SH-SY5Y (cell line): ENCODE results near the gene IGF2BP1.

Experiments
- GATA2 ChIP-seq: IDR thresholded peaks from 2 replicates; pipeline ENCODE4 v1.6.1; 2011; ENCODE audit warnings: mild to moderate bottlenecking, low read depth, low read length
- GATA3 ChIP-seq: IDR thresholded peaks from 2 replicates; pipeline ENCODE4 v1.6.1; 2011; ENCODE audit warnings: low read depth, mild to moderate bottlenecking, low read length, moderate library complexity

IGF2BP1 gene

DNA sequence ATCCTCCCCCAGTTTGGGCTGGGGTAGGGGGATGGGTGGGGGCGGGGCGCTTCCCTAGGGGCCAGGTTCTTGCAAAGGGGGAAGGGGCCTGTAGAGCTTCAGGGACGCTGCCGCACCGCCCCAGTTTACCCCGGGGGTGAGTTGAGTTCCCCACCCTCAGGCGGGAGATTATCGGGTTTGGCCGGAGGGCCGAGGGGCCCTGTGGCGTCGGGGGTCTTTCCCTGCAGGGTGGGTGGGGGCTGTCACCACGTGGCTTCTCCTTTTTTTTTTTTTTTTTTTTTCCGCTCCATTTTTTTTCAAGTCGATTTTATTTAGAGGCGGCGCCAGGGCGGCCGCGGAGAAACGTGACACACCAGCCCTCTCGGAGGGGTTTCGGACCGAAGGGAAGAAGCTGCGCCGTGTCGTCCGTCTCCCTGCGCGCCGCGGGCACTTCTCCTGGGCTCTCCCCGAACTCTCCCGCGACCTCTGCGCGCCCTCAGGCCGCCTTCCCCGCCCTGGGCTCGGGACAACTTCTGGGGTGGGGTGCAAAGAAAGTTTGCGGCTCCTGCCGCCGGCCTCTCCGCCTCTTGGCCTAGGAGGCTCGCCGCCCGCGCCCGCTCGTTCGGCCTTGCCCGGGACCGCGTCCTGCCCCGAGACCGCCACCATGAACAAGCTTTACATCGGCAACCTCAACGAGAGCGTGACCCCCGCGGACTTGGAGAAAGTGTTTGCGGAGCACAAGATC is at the start of gene IGF2BP1:
IGF2BP1 (plus strand) TSS at position 283 of the 724 bp plus-strand sequence; CDS start at position 644, 361 bp downstream.
- TF ChIP-seq GATA2 = no peak
- TF ChIP-seq GATA3 = no peak

DNA sequence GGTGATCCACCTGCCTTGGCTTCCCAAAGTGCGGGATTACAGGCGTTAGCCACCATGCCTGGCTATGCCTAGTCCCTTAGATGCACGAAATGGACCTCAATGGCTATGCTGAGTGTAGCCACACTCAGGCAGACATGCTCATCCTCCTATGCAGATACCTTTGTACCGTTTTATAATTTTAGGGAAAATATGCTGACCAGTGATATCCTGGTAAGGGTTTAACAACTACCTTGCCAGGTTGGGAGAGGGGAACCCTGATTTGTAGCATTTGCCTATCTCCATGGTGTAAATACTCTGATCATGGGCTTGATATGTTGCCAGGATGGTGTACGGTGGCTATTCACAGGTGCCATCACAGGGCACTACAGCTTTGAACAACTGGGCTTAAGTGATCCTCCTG is 45.6 kb upstream of the IGF2BP1 start:
- TF ChIP-seq GATA2 (no peak), GATA3 (no peak)

DNA sequence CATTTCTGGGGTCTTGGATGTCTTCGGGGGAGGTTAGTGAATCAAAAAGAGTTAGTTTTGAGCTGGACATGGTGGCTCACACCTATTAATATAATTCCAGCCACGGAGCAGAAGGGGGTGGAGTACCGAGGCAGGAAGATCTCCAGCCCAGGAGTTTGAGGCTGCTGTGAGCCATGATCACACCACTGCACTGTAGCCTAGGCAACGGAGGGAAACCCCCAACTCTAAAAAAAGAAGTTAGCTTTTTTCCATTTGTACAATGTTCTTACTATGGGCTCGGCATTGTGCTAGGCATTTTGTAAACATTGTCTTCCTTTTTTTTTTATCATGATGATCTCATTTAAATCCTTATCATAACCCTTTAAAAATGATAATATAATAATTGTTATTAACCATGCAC is 44.3 kb upstream of the IGF2BP1 start:
- no peak for TF ChIP-seq GATA2
- TF ChIP-seq GATA3 = no peak

DNA sequence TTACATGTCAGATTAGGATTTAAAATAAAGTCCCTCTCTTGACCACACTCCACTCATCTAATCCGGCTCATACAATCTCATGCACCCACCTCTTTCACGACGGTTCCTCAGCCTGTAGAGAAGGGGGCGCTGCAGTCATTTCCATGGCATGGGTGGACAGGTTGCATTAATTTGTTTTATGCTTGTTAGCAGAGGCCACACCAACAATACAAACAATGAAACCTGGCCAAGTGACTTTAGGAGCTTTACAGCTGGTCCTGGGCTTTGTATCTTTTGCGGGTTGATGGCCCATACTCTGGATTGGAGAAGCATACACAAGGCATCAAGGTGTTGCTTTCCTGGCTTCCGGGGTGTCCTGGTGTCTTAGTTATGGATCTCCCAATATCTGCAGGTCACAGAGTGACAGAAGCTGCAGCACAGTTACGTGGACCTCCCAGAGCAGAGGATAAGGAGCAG is 42.9 kb upstream of the IGF2BP1 start:
- no peak for TF ChIP-seq GATA3
- no peak for TF ChIP-seq GATA2

DNA sequence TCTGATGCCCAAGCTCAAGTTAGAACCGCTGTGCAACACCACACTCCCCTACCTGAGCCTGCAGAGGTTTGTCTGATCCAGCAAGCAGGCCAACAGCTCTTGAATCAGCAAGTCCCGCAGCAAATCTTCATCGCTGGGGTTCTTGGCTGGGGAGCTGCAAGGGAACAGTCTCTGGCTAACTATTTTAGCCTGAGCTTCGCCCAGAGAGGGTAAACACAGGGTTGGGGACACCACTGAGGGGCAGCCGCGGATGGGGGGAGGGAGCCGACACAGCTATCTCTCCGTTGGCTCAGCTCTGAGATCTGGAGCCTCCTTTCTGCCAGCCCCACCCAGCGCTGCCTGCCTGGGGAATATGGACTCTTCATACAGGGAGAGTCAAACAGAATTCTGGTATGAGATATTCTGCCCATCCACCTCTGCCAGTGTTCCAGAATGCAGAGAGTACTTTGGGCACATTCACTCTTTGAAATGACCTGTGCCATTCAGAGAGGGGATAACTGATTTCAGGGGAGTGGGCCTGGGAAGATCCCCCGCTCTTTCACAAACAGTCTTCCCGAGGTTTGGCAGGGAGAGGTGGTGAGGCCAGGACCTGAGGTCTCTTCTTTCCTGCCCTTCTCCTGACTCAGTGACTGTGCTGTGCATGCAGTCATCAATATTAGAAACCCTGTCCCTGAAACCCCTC is 36.2 kb upstream of the IGF2BP1 start:
- TF ChIP-seq GATA3 = no peak
- TF ChIP-seq GATA2 = no peak

DNA sequence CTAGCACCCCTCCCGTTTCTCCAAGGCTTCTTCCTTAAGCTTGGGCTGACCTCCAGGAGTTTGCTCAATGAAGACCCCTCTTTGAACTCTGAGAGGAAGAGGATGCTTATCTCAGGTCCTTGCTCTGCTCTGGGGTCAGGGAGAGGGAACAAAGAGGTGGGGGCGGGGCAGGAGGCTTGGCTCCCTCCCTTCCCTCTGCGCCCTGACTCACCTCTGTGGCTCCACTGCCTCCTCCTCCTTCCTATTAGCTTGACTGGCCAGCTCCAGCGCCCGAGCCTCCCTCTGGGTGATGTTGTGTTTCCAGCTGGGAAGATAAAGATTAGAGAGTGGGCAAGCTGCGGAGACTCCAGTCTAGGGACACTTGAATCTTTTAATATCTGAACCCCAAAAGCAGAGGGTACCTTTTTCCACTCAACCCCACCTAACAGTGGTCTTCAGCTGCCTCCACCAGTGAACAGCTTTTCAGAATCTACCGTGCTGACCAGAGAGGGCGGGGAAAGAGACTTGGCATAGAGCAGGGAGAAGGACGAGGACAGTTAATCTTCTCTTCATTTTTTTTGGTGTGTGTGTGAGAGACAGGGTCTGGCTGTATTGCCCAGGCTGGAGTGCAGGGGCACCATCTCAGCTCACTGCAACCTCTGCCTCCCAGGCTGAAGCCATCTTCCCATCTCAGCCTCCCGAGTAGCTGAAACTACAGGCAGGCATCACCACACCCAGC is 35.5 kb upstream of the IGF2BP1 start:
- no peak for TF ChIP-seq GATA3
- TF ChIP-seq GATA2 = no peak

DNA sequence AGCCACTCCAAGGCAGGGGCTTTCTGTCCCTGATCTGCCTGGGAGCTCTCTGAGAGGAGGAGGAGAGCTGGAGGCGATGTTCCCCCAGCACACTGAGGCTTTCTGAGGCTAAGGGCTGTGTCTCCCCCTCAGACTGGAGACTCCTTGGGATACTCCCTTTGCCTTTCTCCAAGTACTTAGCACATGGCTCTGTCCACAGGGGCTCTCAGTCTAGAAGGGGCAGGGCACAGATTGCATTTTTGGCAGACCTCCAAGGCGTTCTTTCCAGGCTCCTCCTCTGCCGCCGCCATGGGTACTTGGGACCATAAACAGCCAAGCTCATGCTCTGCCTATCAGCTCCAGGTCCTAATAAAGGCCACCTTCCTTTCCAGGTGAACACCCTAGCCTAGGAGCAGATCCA is 27.0 kb upstream of the IGF2BP1 start:
- TF ChIP-seq GATA3 = no peak
- TF ChIP-seq GATA2 = no peak

DNA sequence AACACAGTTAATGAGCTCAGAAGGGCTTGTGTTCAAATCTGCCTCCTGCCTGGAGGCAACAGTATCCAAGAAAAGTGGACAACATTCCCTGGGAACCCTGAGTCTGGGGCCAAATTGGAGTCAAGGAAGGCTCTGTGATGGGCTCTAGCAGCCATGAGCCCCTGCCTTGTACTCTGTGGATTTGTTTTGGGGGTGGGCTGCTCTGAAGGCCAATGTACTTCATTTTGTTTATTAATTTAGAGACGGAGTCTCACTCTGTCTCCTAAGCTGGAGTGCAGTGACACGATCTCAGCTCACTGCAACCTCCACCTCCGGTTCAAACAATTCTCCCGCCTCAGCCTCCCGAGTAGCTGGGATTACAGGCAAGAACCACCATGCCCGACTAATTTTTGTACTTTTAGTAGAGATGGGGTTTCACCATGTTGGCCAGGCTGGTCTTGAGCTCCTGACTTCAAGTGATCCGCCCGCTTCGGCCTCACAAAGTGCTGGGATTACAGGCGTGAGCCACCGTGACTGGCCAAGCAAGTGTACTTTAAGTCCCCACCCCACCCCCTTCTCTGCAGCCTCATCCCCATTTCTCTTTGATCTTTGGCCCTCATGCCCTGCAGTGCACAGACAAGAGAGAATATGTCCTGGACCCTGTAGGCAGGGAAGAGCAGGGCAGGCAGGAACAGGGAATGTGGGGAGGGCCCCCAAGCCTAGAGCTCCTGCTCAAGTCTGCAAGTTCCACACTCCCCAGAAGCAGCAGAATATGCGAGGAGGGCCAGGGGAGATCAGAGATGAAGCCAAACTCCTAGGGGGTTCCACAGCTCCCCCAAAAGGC is 26.1 kb upstream of the IGF2BP1 start:
- no peak for TF ChIP-seq GATA2
- no peak for TF ChIP-seq GATA3

DNA sequence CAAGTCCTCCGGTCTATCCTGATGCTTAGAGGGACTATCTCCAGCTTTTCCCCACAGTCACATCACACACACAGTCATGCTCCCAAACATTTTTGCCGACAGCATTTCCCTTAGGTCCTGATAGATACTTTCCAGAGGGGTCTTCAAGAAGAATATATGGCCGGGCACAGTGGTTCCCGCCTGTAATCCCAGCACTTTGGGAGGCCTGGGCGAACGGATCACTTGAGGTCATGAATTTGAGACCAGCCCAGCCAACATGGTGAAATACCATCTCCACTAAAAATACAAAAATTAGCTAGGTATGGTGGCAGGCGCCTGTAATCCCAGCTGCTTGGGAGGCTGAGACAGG is 24.5 kb upstream of the IGF2BP1 start:
- no peak for TF ChIP-seq GATA3
- no peak for TF ChIP-seq GATA2

DNA sequence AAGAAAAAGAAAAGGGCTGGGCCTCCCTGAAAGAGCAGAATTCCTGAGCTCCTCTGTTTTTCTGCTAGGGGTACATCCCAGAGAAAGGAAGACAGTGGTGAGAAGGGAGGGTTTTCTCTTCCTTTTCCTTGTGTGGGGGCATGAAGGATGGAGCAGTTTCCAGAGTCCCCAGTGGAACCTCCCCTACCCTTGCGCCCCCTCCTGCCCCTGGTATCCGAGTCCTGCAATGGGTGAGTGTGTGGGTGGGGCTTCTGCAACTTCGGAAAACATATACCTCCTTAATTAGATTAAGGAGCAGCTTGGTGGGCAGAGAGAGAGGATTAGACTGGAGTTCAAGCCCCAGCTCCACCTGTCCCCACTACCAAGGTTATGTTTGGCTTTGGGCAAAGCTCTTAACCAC is 23.4 kb upstream of the IGF2BP1 start:
- TF ChIP-seq GATA3 (no peak), GATA2 (no peak)

DNA sequence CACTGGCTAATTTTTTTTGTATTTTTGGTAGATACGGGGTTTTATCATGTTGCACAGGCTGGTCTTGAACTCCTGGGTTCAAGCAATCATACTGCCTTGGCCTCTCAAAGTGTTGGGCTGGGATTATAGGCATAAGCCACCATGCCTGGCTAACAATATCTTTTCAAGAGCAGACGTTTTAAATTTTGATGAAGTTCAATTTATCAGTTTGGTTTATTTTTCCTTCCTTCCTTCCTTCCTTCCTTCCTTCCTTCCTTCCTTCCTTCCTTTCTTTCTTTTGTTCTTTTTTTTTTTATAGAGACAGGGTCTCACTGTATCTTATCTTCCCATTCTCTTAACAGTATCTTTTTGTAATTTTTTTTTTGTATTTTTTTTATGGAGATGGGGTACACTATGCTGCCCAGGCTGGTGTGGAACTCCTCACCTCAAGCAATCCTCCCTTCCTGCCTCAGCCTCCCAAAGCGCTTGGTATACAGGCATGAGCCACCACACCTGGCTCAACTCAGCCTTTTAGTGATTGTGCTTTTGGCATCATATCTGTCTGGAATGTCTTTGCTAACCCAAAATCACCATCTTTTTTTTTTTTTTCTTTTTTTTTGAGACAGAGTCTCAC is 15.2 kb upstream of the IGF2BP1 start:
- no peak for TF ChIP-seq GATA3
- no peak for TF ChIP-seq GATA2

DNA sequence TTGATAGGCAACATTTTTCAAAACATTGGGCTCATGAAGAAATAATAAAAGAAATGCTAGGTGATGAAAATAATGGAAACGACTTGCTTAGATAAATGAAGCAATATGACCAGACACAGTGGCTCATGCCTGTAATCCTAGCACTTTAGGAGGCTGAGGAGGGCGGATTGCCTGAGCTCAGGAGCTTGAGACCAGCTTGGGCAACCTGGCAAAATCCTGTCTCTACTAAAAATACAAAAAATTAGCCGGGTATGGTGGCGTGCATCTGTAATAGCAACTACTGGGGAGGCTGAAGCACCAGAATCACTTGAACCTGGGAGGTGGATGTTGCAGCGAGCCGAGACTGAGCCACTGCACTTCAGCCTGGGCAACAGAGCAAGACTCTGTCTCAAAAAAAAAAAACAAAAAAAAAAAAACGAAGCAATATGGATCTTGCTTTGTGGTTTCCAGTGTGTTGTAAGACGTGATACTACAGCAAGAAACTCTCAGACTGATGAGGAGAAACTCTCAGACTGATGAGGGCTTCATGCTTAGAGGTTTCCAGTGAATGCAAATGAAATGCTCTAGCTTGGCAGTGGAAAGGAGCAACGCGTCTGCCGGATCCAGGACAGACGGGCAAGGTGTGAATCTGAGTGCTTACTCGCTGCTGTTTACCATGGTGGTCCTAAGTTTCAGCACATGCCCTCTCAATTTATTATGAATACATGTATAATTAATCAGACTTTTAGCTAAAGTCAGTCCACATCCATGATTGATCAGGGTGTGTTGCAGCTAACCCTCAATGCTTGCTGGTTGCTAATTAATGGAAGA is 11.5 kb upstream of the IGF2BP1 start:
- TF ChIP-seq GATA2 = no peak
- no peak for TF ChIP-seq GATA3

DNA sequence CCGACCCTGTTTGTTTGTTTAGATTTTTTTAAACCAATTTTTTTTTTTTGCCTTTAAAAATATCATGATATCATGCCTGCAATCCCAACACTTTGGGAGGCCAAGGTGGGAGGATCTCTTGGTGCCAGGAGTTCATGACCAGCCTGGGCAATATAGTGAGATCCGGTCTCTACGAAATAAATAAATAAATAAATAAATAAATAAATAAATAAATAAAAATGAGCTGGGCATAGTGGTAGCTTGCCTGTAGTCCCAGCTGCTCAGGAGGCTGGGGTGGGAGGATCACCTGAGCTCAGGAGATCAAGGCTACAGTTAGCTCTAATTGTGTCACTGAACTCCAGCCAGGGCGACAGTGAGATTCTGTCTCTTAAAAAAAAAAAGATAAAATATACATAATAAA is 8.1 kb upstream of the IGF2BP1 start:
- TF ChIP-seq GATA2 (no peak), GATA3 (no peak)

DNA sequence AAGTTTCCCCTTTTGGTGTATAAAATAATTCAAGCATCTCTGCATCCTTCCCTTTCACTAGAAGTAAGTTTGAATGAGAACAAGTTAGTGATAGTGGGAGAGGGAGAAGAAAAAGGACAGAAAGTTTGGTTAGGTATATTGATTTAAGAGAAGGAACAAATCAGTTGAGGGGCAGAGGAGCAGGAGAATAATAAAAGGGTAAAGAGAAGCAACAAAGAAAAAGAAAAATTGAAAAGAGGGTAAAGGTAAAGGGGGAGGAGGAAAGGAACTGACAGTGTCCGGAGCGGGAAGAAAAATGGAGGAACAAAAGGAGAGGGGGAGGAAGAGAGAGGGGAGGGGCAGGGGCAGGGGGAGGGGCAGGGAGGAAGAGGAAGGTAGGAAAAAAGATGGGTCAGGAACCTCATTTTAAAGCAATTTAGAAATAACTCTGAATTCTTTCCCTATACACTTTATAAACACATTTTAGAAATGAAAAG is 6.3 kb upstream of the IGF2BP1 start:
- no peak for TF ChIP-seq GATA2
- no peak for TF ChIP-seq GATA3

DNA sequence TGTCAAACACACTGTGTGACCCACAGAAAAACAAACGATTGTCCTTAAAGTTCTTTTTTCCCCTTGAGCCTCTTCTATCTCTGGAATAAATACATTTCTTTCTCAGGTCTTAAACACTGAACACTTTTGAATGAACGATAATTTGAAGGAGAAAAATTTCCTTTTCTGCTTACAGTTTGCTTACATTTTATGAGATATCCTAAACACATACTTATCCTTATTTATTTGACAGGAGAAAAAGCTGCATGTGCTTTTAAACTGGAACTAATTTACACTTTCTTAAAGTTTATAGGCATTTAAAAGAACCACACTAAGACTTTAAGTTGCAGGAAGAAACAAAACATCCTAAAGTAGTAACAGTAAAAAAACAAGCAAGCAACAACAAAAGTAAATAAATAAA is 4.7 kb upstream of the IGF2BP1 start:
- TF ChIP-seq GATA3 = no peak
- no peak for TF ChIP-seq GATA2
